Measurements from ENCODE around the gene KCNMA1. TPM values are rescaled to one million over a fixed set of nuclear protein-coding genes. Genes with fewer than 3 reads are reported as not detected.

KCNMA1 gene
- total and polyA plus RNA-seq, 10 donors, result 9.3 to 114 (median 51.5) TPM

DNA sequence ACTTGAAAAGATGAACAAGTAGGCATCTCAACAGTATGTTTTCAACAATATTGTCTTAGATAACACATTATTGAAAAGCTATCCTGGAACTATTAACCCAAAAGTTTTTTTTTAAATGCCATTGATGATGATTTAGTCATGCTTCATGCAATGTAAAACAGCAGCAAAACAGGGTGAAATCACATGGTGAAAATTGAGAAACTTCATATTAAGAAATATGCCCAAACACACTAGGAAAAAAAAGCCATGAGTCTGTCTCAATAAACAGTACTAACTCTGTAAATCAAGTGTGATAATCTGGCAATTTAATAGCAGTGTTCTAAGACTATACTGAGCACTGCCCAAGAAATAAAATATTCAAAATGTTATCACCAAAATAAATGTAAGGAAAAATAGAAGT, 613.1 kb downstream of the KCNMA1 start:
- DNase-seq, result no peak
- Histone ChIP-seq H3K27ac (no peak overlapping the region), H3K27me3 (replicated peaks in 1 of 7) (no peaks in the 10 kb centered on the region), H3K4me1 (peaks cover 0 to 2% (median 0%) of the 10 kb centered on the region in 6 donors), H3K9me3 (no peaks in the 10 kb centered on the region), H3K36me3 (no peaks in the 10 kb centered on the region), H3K4me3 (no peak overlapping the region)
- TF ChIP-seq POLR2A (IDR thresholded peaks at IDR 0.05) (no peak), POLR2AphosphoS5 (IDR thresholded peaks at IDR 0.05) (no peak)
- TF ChIP-seq, protein P1, sequence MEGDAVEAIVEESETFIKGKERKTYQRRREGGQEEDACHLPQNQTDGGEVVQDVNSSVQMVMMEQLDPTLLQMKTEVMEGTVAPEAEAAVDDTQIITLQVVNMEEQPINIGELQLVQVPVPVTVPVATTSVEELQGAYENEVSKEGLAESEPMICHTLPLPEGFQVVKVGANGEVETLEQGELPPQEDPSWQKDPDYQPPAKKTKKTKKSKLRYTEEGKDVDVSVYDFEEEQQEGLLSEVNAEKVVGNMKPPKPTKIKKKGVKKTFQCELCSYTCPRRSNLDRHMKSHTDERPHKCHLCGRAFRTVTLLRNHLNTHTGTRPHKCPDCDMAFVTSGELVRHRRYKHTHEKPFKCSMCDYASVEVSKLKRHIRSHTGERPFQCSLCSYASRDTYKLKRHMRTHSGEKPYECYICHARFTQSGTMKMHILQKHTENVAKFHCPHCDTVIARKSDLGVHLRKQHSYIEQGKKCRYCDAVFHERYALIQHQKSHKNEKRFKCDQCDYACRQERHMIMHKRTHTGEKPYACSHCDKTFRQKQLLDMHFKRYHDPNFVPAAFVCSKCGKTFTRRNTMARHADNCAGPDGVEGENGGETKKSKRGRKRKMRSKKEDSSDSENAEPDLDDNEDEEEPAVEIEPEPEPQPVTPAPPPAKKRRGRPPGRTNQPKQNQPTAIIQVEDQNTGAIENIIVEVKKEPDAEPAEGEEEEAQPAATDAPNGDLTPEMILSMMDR (IDR thresholded peaks at IDR 0.05 in 8 of 11, conservative IDR thresholded peaks at IDR 0.05 in 3 of 11), result no peak
- intact Hi-C loops (cut with DNase I; ENCODE audit: low total_unique reads), result no loop called here

DNA sequence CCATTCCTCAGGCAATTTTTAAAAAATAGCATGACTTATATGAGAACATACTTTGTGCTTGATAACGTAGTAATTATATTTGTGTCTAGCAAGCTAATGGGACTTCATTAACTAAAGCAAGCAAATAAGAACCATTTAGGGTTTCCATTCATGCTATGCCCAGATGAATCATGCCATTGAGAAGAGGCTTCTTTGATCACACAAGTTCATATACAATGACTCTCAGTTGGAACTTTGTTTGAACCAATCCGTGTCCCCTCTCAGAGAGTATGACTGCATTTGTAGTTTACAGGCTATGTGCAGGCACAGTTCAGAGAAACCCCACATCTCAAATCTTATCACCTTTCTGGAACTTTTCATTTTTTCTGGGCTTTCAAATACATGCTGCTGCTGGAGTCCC, 614.2 kb downstream of the KCNMA1 start:
- intact Hi-C loops (cut with DNase I; ENCODE audit: low total_unique reads), result no loop called here

DNA sequence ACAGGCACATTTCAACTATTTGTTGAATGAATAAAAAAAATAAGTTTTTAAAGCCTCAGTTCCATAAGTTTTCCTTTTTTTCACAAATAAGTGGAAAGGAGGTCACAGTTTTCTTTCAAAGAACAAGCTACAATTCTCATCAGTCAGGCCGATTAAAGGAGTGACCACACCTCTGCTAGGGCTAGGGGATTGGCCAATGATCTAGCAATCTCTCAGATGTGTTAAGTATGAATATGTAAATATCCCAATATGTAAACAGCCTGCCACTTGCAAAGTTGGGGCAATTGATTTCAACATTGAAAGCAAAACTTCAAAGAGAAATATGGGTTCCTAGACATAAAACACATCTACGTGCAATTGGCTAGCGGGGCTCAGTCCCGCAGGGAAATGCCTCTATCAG, 614.9 kb downstream of the KCNMA1 start:
- Histone ChIP-seq H3K4me1 (no peaks in the 10 kb centered on the region), H3K9me3 (no peaks in the 10 kb centered on the region), H3K27ac (no peak overlapping the region), H3K4me3 (no peak overlapping the region), H3K27me3 (replicated peaks in 1 of 7) (no peaks in the 10 kb centered on the region), H3K36me3 (no peaks in the 10 kb centered on the region)
- 70 to 98% (median 91%) methylated on average over 4 of the region's 4 CpGs for WGBS, 5 donors
- TF ChIP-seq, protein P1 (IDR thresholded peaks at IDR 0.05 in 8 of 11, conservative IDR thresholded peaks at IDR 0.05 in 3 of 11), result no peak
- TF ChIP-seq POLR2AphosphoS5 (IDR thresholded peaks at IDR 0.05), result no peak
- TF ChIP-seq POLR2A (IDR thresholded peaks at IDR 0.05), result no peak
- intact Hi-C loops (cut with DNase I; ENCODE audit: low total_unique reads), result no loop called here
- no peak for DNase-seq

More for the DNA sequence above, 614.2 kb downstream of the KCNMA1 start:
- 76 to 95% (median 91%) methylated on average over 2 of the region's 2 CpGs for WGBS, 5 donors
- TF ChIP-seq, protein P1 (IDR thresholded peaks at IDR 0.05 in 8 of 11, conservative IDR thresholded peaks at IDR 0.05 in 3 of 11), result no peak
- TF ChIP-seq POLR2A (IDR thresholded peaks at IDR 0.05), result no peak
- TF ChIP-seq POLR2AphosphoS5 (IDR thresholded peaks at IDR 0.05), result no peak
- no peak overlapping the region for H3K4me3 ChIP-seq
- H3K27ac ChIP-seq, result no peak overlapping the region
- H3K36me3 ChIP-seq, result no peaks in the 10 kb centered on the region
- H3K4me1 ChIP-seq, result no peaks in the 10 kb centered on the region
- no peaks in the 10 kb centered on the region for H3K27me3 ChIP-seq (replicated peaks in 1 of 7)
- H3K9me3 ChIP-seq, result no peaks in the 10 kb centered on the region
- DNase-seq, result no peak

DNA sequence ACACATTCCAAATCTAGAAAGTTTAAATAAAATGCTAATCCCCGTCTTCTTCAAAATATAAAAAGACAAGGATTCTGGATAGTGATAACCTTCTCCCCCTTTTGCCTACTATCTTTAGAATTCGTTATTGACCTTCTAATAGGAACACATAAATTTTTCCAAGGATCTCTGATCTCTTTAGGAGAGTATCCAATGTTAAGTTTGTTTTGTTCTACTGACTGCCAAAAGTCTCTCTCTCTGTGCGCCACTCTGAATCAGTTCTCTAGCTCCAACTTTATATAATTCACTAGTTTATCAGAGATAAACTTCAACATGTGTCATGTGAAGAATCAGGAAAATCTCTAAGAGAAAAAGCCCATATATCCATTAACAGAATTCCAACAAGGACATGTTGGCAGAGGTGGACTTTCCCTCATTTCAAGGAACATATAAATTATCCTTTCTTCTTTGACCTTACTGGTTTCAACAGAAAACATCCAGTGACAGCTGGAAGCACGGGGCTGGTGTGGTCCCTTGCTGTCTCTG, 615.6 kb downstream of the KCNMA1 start:
- Histone ChIP-seq H3K9me3 (no peaks in the 10 kb centered on the region), H3K36me3 (no peaks in the 10 kb centered on the region), H3K27ac (no peak overlapping the region), H3K4me3 (no peak overlapping the region), H3K4me1 (no peaks in the 10 kb centered on the region), H3K27me3 (replicated peaks in 1 of 7) (no peaks in the 10 kb centered on the region)
- WGBS, 5 donors, result 65 to 85% (median 77%) methylated on average over 4 of the region's 4 CpGs
- intact Hi-C loops (cut with DNase I; ENCODE audit: low total_unique reads), result no loop called here
- no peak for TF ChIP-seq POLR2A (IDR thresholded peaks at IDR 0.05)
- TF ChIP-seq, protein P1 (IDR thresholded peaks at IDR 0.05 in 8 of 11, conservative IDR thresholded peaks at IDR 0.05 in 3 of 11), result no peak
- no peak for TF ChIP-seq POLR2AphosphoS5 (IDR thresholded peaks at IDR 0.05)
- DNase-seq, result no peak
